ENCODE results near the gene STK32B.

GRCh38 chr4:5280828-5281227 lies 229.5 kb downstream of the STK32B start:
- TF ChIP-seq, protein P1, sequence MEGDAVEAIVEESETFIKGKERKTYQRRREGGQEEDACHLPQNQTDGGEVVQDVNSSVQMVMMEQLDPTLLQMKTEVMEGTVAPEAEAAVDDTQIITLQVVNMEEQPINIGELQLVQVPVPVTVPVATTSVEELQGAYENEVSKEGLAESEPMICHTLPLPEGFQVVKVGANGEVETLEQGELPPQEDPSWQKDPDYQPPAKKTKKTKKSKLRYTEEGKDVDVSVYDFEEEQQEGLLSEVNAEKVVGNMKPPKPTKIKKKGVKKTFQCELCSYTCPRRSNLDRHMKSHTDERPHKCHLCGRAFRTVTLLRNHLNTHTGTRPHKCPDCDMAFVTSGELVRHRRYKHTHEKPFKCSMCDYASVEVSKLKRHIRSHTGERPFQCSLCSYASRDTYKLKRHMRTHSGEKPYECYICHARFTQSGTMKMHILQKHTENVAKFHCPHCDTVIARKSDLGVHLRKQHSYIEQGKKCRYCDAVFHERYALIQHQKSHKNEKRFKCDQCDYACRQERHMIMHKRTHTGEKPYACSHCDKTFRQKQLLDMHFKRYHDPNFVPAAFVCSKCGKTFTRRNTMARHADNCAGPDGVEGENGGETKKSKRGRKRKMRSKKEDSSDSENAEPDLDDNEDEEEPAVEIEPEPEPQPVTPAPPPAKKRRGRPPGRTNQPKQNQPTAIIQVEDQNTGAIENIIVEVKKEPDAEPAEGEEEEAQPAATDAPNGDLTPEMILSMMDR (IDR thresholded peaks at IDR 0.05; ENCODE audit: low read depth, low read length, missing input control), result no peak
- TF ChIP-seq TAF1 (conservative IDR thresholded peaks at IDR 0.05), result no peak
- no peak for TF ChIP-seq FOXA1 (IDR thresholded peaks at IDR 0.05)
- no peak for TF ChIP-seq GABPA (IDR thresholded peaks at IDR 0.05 in 1 of 2, conservative IDR thresholded peaks at IDR 0.05 in 1 of 2)
- TF ChIP-seq YY1 (IDR thresholded peaks at IDR 0.05), result no peak
- no peak for TF ChIP-seq ZBTB33 (IDR thresholded peaks at IDR 0.05)
- TF ChIP-seq RAD21 (IDR thresholded peaks at IDR 0.05), result no peak
- TF ChIP-seq JUND (IDR thresholded peaks at IDR 0.05), result no peak
- TF ChIP-seq HNF4G (IDR thresholded peaks at IDR 0.05), result no peak
- TF ChIP-seq, protein P2, sequence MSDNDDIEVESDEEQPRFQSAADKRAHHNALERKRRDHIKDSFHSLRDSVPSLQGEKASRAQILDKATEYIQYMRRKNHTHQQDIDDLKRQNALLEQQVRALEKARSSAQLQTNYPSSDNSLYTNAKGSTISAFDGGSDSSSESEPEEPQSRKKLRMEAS (IDR thresholded peaks at IDR 0.05), result no peak
- TF ChIP-seq, protein P3, sequence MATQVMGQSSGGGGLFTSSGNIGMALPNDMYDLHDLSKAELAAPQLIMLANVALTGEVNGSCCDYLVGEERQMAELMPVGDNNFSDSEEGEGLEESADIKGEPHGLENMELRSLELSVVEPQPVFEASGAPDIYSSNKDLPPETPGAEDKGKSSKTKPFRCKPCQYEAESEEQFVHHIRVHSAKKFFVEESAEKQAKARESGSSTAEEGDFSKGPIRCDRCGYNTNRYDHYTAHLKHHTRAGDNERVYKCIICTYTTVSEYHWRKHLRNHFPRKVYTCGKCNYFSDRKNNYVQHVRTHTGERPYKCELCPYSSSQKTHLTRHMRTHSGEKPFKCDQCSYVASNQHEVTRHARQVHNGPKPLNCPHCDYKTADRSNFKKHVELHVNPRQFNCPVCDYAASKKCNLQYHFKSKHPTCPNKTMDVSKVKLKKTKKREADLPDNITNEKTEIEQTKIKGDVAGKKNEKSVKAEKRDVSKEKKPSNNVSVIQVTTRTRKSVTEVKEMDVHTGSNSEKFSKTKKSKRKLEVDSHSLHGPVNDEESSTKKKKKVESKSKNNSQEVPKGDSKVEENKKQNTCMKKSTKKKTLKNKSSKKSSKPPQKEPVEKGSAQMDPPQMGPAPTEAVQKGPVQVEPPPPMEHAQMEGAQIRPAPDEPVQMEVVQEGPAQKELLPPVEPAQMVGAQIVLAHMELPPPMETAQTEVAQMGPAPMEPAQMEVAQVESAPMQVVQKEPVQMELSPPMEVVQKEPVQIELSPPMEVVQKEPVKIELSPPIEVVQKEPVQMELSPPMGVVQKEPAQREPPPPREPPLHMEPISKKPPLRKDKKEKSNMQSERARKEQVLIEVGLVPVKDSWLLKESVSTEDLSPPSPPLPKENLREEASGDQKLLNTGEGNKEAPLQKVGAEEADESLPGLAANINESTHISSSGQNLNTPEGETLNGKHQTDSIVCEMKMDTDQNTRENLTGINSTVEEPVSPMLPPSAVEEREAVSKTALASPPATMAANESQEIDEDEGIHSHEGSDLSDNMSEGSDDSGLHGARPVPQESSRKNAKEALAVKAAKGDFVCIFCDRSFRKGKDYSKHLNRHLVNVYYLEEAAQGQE (IDR thresholded peaks at IDR 0.05), result no peak

Data from liver (tissue), 3 donors.